ENCODE data around the gene SLC16A8.
A peak's percentile ranks its signal among the peaks of the same experiment; 100 is the strongest.
"Not testable (repeated sequence)": the region's sequence is repeated elsewhere in the genome, so short reads cannot be mapped to it uniquely, and the experiment has no call there.

SLC16A8 gene

GRCh38 chr22:38083931-38084631 is at the start of gene SLC16A8:
TSS of gene SLC16A8 (minus strand) at chr22:38084184. CDS start at chr22:38082873, 1,311 bp downstream.
- no peak for DNase-seq (ENCODE audit: low read depth, low spot score)

- no peak for DNase-seq (ENCODE audit: low read depth, low spot score)
Observed at GRCh38 chr22:38133331-38133730, 49.3 kb upstream of the SLC16A8 start.

GRCh38 chr22:38132794-38133193 is 48.8 kb upstream of the SLC16A8 start:
- DNase-seq (ENCODE audit: low read depth, low spot score), result no peak

GRCh38 chr22:38132136-38132535 is 48.2 kb upstream of the SLC16A8 start:
- no peak for DNase-seq (ENCODE audit: low read depth, low spot score)

GRCh38 chr22:38131399-38131798 is 47.4 kb upstream of the SLC16A8 start:
- no peak for DNase-seq (ENCODE audit: low read depth, low spot score)

- DNase-seq (ENCODE audit: low read depth, low spot score), result no peak
Observed at GRCh38 chr22:38129856-38130255, 45.9 kb upstream of the SLC16A8 start.

- DNase-seq (ENCODE audit: low read depth, low spot score), result no peak
Observed at GRCh38 chr22:38129021-38129420, 45.0 kb upstream of the SLC16A8 start.

- no peak for DNase-seq (ENCODE audit: low read depth, low spot score)
Observed at GRCh38 chr22:38127869-38128268, 43.9 kb upstream of the SLC16A8 start.

GRCh38 chr22:38126928-38127668 is 43.1 kb upstream of the SLC16A8 start:
- DNase-seq (ENCODE audit: low read depth, low spot score), result no peak

- DNase-seq (ENCODE audit: low read depth, low spot score), result no peak
Observed at GRCh38 chr22:38125751-38126201, 41.8 kb upstream of the SLC16A8 start.

GRCh38 chr22:38125038-38125610 is 41.1 kb upstream of the SLC16A8 start:
- DNase-seq (ENCODE audit: low read depth, low spot score), result no peak

- DNase-seq (ENCODE audit: low read depth, low spot score), result no peak
Observed at GRCh38 chr22:38124236-38124974, 40.4 kb upstream of the SLC16A8 start.

GRCh38 chr22:38122616-38123015 is 38.6 kb upstream of the SLC16A8 start:
- no peak for DNase-seq (ENCODE audit: low read depth, low spot score)

- no peak for DNase-seq (ENCODE audit: low read depth, low spot score)
Observed at GRCh38 chr22:38120359-38121110, 36.6 kb upstream of the SLC16A8 start.

GRCh38 chr22:38118747-38119146 is 34.8 kb upstream of the SLC16A8 start:
- DNase-seq (ENCODE audit: low read depth, low spot score), result not testable (repeated sequence)

GRCh38 chr22:38118182-38118581 is 34.2 kb upstream of the SLC16A8 start:
- DNase-seq (ENCODE audit: low read depth, low spot score), result no peak

GRCh38 chr22:38117556-38117955 is 33.6 kb upstream of the SLC16A8 start:
- not testable (repeated sequence) for DNase-seq (ENCODE audit: low read depth, low spot score)

- no peak for DNase-seq (ENCODE audit: low read depth, low spot score)
Observed at GRCh38 chr22:38115423-38116205, 31.6 kb upstream of the SLC16A8 start.

GRCh38 chr22:38114484-38115398 is 30.8 kb upstream of the SLC16A8 start:
- DNase-seq (ENCODE audit: low read depth, low spot score), result peak; percentile 40
